GM20000 (cell line): Measurements from ENCODE around the gene SERGEF.

Experiments used
- DNase-seq: peaks from one replicate; pipeline ENCODE4 v3.0.0; 2012; ENCODE audit warnings: low spot score
- CTCF ChIP-seq: IDR thresholded peaks from 2 replicates; pipeline ENCODE4 v1.5.1; 2012; ENCODE audit warnings: mild to moderate bottlenecking, control low read depth; ENCODE audit errors: extremely low read depth, missing control alignments

Gene SERGEF

DNA sequence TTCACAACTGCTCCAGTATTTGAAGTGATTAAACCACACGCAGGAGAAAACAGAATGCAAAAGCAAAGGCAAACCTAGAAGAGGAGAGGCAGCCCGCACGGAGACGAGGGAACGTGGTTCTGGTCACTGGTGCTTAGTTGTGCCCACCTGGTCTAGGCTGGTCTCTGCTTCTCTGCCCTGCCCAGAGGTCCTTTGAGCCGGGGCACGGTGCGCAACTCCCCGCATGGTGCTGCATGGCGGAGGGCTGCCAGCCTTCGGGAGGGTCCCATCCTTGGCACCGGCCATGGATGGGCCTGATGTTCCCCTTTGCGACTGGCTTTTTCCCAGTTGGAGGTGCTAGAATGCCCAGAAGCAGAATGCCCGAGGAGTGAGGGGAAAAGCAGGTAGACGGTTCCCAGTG lies 232.2 kb downstream of the SERGEF start:
- no peak for DNase-seq
- no peak for TF ChIP-seq CTCF

DNA sequence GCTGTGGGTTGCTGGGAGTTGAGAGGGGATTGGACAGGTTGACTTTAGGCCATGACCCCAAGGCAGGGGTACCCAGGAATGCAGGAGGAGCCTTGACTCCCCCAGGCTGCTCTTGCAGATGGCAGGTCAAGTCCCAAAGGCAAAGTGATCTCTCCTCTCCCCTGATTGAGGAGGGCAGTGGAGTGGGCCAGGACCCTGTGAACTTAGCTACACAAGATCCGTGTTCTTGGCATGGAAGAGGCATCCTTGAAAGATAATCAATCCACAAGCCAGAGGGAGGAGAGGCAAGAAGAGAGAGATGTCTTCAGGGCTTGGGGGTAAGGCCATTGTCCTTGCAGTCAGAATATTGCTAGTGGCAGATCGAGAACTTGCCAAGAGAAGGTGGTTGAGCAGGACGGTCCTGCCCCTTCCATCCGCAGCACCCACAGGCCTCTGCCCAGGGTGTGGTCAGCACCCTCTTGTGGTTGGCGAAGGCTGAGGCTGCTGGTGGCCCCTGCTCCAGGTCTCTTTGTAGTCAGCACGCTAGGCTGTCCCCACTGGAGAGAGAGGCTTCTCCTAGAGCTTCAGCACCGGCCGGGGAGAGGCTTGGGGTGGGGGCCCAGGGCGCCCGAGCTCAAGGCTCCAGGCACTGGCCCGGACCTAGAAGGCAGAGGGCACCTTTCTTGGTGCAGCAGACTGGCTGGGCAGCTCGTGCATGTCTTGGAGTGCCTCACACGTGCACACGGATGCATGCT lies 232.8 kb downstream of the SERGEF start:
- TF ChIP-seq CTCF, result no peak
- no peak for DNase-seq

GRCh38 chr11:17778956-17779860 lies 233.6 kb downstream of the SERGEF start:
- no peak for TF ChIP-seq CTCF
- DNase-seq, result no peak

DNA sequence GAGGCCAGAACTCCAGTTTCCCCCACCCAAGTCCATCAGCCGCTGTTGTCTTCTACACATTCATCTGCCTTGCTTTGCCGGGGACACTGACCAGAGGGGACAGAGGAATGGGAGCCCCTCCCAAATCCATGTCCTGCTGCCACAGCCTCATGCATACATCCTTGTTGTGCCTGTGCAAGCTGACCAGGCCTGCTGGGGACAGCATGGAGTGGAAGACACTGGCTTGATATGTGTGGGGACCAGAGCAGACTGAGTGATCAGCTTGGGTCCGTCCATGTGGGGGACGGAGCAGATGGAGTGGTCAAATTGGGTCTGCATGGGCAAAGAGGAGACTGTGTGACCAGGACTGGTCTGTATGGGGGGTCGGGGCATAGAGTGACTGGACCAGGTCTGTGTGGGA lies 234.5 kb downstream of the SERGEF start:
- TF ChIP-seq CTCF, result no peak

GRCh38 chr11:17777738-17778091 lies 235.1 kb downstream of the SERGEF start:
- TF ChIP-seq CTCF, result no peak
- no peak for DNase-seq

More for the DNA sequence above, 234.5 kb downstream of the SERGEF start:
- no peak for DNase-seq

DNA sequence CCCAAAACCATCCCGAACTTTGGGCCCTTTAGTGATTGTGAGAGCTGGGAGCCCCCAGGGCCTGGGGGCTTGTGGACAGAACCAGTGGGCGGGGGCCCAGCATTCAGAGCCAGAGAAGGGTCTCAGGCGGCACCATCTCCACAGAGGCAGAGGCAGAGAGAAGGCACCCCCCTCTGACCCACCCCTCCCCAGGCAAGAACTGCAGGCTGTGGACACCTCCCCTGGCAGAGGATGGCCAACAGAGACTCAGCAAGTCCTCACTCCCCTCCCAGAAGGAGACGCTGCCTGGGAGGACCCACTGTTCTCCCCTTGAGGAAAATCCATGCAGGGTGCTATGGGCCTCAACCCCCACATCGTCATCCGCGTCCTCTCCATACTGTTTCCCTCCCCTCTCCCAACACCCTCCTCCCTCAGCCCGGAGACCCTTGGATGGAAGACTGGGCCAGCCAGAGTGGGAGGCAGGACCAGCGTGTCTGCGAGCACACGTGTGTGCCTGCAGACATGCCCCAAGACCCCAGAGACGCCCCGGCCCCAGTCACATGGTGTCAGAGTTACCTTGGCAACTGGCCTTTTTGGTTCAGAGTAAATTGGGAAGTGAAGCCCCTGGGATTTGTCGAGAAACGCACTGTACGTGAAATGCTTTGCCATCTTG lies 235.6 kb downstream of the SERGEF start:
- no peak for DNase-seq
- no peak for TF ChIP-seq CTCF
